ENCODE measurements around the gene REV1. TPM values are rescaled to one million over a fixed set of nuclear protein-coding genes. Genes with fewer than 3 reads are reported as not detected.
A peak's percentile ranks its signal among the peaks of the same experiment; 100 is the strongest.

Gene REV1
- total and polyA plus RNA-seq, 9 of the 15 experiments (the other 6 are each of a cell fraction or from before 2014, with no cell fraction given): 12.8 to 54.4 (median 29.6) TPM

GRCh38 chr2:99489063-99489760 lies 605 bp downstream of the REV1 start (continued):
- TF ChIP-seq E2F5 (CRISPR knock-in tag; IDR thresholded peaks at IDR 0.05) (0 out of 2 replicates have a peak, but pooled peaks have one; percentile 43), MECOM (CRISPR knock-in tag; IDR thresholded peaks at IDR 0.05) (no peak), NONO (IDR thresholded peaks at IDR 0.05; ENCODE audit: low read depth in 2 of 2, low read length in 1 of 2) (peak; percentile 32 to 54; a peak in 2 of 4 replicates), EP400 (IDR thresholded peaks at IDR 0.05) (no peak), SRSF1 (IDR thresholded peaks at IDR 0.05; ENCODE audit: low read depth, low read length) (no peak), PKNOX1 (IDR thresholded peaks at IDR 0.05) (no peak), ZC3H11A (IDR thresholded peaks at IDR 0.05; ENCODE audit: low read depth, low read length) (no peak), ZZZ3 (IDR thresholded peaks at IDR 0.05) (no peak), ETV5 (CRISPR knock-in tag; IDR thresholded peaks at IDR 0.05; ENCODE audit: low read depth) (peak; percentile 39; the same call in 1 of the 2 replicates), RBBP5 (IDR thresholded peaks at IDR 0.05; ENCODE audit: borderline replicate concordance, insufficient read depth, low read length, poor library complexity, severe bottlenecking) (no peak), ATF7 (IDR thresholded peaks at IDR 0.05) (no peak), SNAPC5 (CRISPR knock-in tag; IDR thresholded peaks at IDR 0.05) (no peak), ZNF384 (IDR thresholded peaks at IDR 0.05; ENCODE audit: low read depth, low read length) (no peak)
- TF ChIP-seq, protein P1, sequence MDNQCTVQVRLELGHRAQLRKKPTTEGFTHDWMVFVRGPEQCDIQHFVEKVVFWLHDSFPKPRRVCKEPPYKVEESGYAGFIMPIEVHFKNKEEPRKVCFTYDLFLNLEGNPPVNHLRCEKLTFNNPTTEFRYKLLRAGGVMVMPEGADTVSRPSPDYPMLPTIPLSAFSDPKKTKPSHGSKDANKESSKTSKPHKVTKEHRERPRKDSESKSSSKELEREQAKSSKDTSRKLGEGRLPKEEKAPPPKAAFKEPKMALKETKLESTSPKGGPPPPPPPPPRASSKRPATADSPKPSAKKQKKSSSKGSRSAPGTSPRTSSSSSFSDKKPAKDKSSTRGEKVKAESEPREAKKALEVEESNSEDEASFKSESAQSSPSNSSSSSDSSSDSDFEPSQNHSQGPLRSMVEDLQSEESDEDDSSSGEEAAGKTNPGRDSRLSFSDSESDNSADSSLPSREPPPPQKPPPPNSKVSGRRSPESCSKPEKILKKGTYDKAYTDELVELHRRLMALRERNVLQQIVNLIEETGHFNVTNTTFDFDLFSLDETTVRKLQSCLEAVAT (IDR thresholded peaks at IDR 0.05): peak; percentile 29 to 66; a peak in 2 of 4 replicates
- TF ChIP-seq, protein P2, sequence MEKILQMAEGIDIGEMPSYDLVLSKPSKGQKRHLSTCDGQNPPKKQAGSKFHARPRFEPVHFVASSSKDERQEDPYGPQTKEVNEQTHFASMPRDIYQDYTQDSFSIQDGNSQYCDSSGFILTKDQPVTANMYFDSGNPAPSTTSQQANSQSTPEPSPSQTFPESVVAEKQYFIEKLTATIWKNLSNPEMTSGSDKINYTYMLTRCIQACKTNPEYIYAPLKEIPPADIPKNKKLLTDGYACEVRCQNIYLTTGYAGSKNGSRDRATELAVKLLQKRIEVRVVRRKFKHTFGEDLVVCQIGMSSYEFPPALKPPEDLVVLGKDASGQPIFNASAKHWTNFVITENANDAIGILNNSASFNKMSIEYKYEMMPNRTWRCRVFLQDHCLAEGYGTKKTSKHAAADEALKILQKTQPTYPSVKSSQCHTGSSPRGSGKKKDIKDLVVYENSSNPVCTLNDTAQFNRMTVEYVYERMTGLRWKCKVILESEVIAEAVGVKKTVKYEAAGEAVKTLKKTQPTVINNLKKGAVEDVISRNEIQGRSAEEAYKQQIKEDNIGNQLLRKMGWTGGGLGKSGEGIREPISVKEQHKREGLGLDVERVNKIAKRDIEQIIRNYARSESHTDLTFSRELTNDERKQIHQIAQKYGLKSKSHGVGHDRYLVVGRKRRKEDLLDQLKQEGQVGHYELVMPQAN (IDR thresholded peaks at IDR 0.05; ENCODE audit: borderline replicate concordance): peak; percentile 49; the same call in 1 of the 2 replicates
- TF ChIP-seq, protein P3, sequence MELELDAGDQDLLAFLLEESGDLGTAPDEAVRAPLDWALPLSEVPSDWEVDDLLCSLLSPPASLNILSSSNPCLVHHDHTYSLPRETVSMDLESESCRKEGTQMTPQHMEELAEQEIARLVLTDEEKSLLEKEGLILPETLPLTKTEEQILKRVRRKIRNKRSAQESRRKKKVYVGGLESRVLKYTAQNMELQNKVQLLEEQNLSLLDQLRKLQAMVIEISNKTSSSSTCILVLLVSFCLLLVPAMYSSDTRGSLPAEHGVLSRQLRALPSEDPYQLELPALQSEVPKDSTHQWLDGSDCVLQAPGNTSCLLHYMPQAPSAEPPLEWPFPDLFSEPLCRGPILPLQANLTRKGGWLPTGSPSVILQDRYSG (tag; conservative IDR thresholded peaks at IDR 0.05; ENCODE audit: low read depth): no peak
- TF ChIP-seq, protein P4, sequence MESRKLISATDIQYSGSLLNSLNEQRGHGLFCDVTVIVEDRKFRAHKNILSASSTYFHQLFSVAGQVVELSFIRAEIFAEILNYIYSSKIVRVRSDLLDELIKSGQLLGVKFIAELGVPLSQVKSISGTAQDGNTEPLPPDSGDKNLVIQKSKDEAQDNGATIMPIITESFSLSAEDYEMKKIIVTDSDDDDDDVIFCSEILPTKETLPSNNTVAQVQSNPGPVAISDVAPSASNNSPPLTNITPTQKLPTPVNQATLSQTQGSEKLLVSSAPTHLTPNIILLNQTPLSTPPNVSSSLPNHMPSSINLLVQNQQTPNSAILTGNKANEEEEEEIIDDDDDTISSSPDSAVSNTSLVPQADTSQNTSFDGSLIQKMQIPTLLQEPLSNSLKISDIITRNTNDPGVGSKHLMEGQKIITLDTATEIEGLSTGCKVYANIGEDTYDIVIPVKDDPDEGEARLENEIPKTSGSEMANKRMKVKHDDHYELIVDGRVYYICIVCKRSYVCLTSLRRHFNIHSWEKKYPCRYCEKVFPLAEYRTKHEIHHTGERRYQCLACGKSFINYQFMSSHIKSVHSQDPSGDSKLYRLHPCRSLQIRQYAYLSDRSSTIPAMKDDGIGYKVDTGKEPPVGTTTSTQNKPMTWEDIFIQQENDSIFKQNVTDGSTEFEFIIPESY (CRISPR knock-in tag; IDR thresholded peaks at IDR 0.05): 0 out of 2 replicates have a peak, but pooled peaks have one; percentile 37
